Calu3 (cell line): ENCODE data around the gene PAK1IP1. TPM values are rescaled to one million over a fixed set of nuclear protein-coding genes. Genes with fewer than 3 reads are reported as not detected.
"Not testable (repeated sequence)": the region's sequence is repeated elsewhere in the genome, so short reads cannot be mapped to it uniquely, and the experiment has no call there.

Experiments
- BruUV-seq: library from RNA; stranded (reverse); fragments of 400-500 nt; replicated peaks from 2 replicates; lab custom pipeline; 2021; lab: Mats Ljungman, UMichigan
- CTCF ChIA-PET: fragments of 300-600 bp; sonication (Branson Sonifier 250); formaldehyde crosslinking; loops from one replicate; lab custom pipeline; 2022; ENCODE audit warnings: antibody characterized with exemption; lab: Charles Lee
- DNase-seq: peaks from one replicate; pipeline ENCODE4 v3.0.0; 2022
- H3K27ac Mint-ChIP-seq: one replicate; pipeline ENCODE4 v1.8.0; 2022; ENCODE audit warnings: mixed read lengths; ENCODE audit not compliant: unreplicated experiment
- H3K27me3 Mint-ChIP-seq: one replicate; pipeline ENCODE4 v1.8.0; 2022; ENCODE audit warnings: mixed read lengths; ENCODE audit not compliant: unreplicated experiment
- H3K36me3 Mint-ChIP-seq: one replicate; pipeline ENCODE4 v1.8.0; 2022; ENCODE audit warnings: mild to moderate bottlenecking, moderate library complexity, mixed read lengths; ENCODE audit not compliant: insufficient read depth, unreplicated experiment
- H3K4me1 Mint-ChIP-seq: one replicate; pipeline ENCODE4 v1.8.0; 2022; ENCODE audit warnings: mild to moderate bottlenecking, low read depth, mixed read lengths; ENCODE audit not compliant: unreplicated experiment
- H3K4me3 Mint-ChIP-seq: one replicate; pipeline ENCODE4 v1.8.0; 2022; ENCODE audit warnings: mild to moderate bottlenecking, low read depth, moderate library complexity, mixed read lengths; ENCODE audit not compliant: unreplicated experiment
- H3K9me3 Mint-ChIP-seq: one replicate; pipeline ENCODE4 v1.8.0; 2022; ENCODE audit warnings: low read depth, mixed read lengths; ENCODE audit not compliant: unreplicated experiment
- intact Hi-C: fragments of 100-400 bp; cut with micrococcal nuclease; formaldehyde crosslinking; loops from one replicate; pipeline ENCODE4 v1.10.0; 2022; ENCODE audit not compliant: unreplicated experiment
- total RNA-seq: library from RNA; stranded (reverse); gene quantifications from 2 replicates; pipeline ENCODE4 v1.2.3, GENCODE V29; 2022
- TF ChIP-seq, protein P1 (sequence below): fragments of 200-600 bp; IDR thresholded peaks from one replicate; pipeline ENCODE4 v1.8.0; 2022; ENCODE audit warnings: antibody characterized with exemption; ENCODE audit not compliant: unreplicated experiment

The PAK1IP1 gene
- total RNA-seq, 1 experiment from 2014 or later, result 15.8 TPM

DNA sequence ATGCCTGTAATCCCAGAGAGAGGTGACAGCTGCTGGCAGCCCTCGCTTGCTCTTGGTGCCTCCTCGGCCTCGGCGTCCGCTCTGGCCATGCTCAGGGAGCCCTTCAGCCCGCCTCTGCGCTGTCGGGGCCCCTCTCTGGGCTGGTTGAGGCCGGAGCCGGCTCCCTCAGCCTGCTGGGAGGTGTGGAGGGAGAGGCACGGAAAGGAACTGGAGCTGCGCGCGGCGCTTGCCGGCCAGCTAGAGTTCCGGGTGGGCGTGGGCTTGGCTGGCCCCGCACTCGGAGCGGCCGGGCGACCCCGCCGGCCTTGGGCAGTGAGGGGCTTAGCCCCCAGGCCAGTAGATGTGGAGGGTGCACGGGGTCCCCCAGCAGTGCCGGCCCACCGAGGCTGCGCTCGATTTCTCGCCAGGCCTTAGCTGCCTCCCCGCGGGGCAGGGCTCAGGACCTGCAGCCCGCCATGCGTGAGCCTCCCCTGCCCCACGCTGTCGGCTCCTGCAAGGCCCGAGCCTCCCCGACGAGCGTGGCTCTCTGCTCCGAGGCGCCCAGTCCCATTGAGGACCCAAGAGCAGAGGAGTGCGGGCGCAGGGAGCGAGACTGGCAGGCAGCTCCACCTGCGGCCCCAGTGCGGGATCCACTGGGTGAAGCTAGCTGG lies 34.9 kb upstream of the PAK1IP1 start:
- TF ChIP-seq, protein P1, sequence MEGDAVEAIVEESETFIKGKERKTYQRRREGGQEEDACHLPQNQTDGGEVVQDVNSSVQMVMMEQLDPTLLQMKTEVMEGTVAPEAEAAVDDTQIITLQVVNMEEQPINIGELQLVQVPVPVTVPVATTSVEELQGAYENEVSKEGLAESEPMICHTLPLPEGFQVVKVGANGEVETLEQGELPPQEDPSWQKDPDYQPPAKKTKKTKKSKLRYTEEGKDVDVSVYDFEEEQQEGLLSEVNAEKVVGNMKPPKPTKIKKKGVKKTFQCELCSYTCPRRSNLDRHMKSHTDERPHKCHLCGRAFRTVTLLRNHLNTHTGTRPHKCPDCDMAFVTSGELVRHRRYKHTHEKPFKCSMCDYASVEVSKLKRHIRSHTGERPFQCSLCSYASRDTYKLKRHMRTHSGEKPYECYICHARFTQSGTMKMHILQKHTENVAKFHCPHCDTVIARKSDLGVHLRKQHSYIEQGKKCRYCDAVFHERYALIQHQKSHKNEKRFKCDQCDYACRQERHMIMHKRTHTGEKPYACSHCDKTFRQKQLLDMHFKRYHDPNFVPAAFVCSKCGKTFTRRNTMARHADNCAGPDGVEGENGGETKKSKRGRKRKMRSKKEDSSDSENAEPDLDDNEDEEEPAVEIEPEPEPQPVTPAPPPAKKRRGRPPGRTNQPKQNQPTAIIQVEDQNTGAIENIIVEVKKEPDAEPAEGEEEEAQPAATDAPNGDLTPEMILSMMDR, result no peak
- intact Hi-C loops, result no loop called here
- CTCF ChIA-PET, result interaction anchor here (0.6 kb wide), 1 partner anchor 8 kb away, joined by 3 read pairs; no protein-coding TSS in a partner anchor
- no TSS peak for BruUV-seq
- Mint-ChIP-seq H3K36me3 (no peaks in the 10 kb centered on the region), H3K9me3 (no peaks in the 10 kb centered on the region), H3K27me3 (no peaks in the 10 kb centered on the region), H3K4me3 (no peak overlapping the region), H3K27ac (no peak overlapping the region), H3K4me1 (no peaks in the 10 kb centered on the region)
- DNase-seq, result no peak

GRCh38 chr6:10660431-10661191 lies 34.2 kb upstream of the PAK1IP1 start:
- not testable (repeated sequence) for H3K36me3 Mint-ChIP-seq

GRCh38 chr6:10662207-10662606 lies 32.6 kb upstream of the PAK1IP1 start:
- Mint-ChIP-seq H3K4me3 (no peak overlapping the region), H3K27me3 (peaks cover 13% of the 10 kb centered on the region), H3K36me3 (no peaks in the 10 kb centered on the region), H3K9me3 (no peaks in the 10 kb centered on the region), H3K4me1 (no peaks in the 10 kb centered on the region), H3K27ac (no peak overlapping the region)
- intact Hi-C loops, result no loop called here
- no peak for DNase-seq
- TF ChIP-seq, protein P1, result no peak
- BruUV-seq, result no TSS peak
- CTCF ChIA-PET, result interaction anchor here (0.7 kb wide), 1 partner anchor 38 kb away, joined by 5 read pairs; no protein-coding TSS in a partner anchor

More at GRCh38 chr6:10660431-10661191, 34.2 kb upstream of the PAK1IP1 start:
- H3K4me1 Mint-ChIP-seq, intact Hi-C loops, H3K4me3 Mint-ChIP-seq, H3K27me3 Mint-ChIP-seq, DNase-seq, BruUV-seq, H3K9me3 Mint-ChIP-seq, H3K27ac Mint-ChIP-seq: not testable (repeated sequence)
- CTCF ChIA-PET, result interaction anchor here (0.6 kb wide), 1 partner anchor 9 kb away, joined by 3 read pairs; no protein-coding TSS in a partner anchor

- BruUV-seq, result no TSS peak
- Mint-ChIP-seq H3K9me3 (no peaks in the 10 kb centered on the region), H3K36me3 (no peaks in the 10 kb centered on the region), H3K27me3 (peaks cover 19% of the 10 kb centered on the region), H3K4me3 (no peak overlapping the region), H3K27ac (no peak overlapping the region), H3K4me1 (no peaks in the 10 kb centered on the region)
- intact Hi-C loops, result no loop called here
- TF ChIP-seq, protein P1, result no peak
- DNase-seq, result no peak
- CTCF ChIA-PET, result no interaction called here
Observed at GRCh38 chr6:10662742-10663141, 32.0 kb upstream of the PAK1IP1 start.

DNA sequence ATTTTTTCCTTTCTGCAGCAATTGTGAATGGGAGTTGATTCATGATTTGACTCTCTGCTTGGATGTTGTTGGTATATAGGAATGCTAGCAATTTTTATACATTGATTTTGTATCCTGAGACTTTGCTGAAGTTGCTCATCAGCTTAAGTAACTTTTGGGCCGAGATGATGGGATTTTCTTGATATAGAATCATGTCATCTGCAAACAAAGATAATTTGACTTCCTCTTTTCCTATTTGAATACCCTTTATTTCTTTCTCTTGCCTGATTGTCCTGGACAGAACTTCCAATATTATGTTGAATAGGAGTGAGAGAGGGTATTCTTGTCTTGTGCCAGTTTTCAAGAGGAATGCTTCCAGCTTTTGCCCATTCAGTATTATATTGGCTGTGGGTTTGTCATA lies 29.2 kb upstream of the PAK1IP1 start:
- H3K36me3 Mint-ChIP-seq, H3K9me3 Mint-ChIP-seq, H3K4me3 Mint-ChIP-seq, BruUV-seq, DNase-seq, intact Hi-C loops, H3K4me1 Mint-ChIP-seq, CTCF ChIA-PET, H3K27ac Mint-ChIP-seq: not testable (repeated sequence)
- peaks cover 43% of the 10 kb centered on the region for H3K27me3 Mint-ChIP-seq
